ENCODE results near the gene TMOD3. TPM values are rescaled to one million over a fixed set of nuclear protein-coding genes. Genes with fewer than 3 reads are reported as not detected.

The TMOD3 gene
- total RNA-seq, 1 donor from 2014 or later, result 29.2 TPM

DNA sequence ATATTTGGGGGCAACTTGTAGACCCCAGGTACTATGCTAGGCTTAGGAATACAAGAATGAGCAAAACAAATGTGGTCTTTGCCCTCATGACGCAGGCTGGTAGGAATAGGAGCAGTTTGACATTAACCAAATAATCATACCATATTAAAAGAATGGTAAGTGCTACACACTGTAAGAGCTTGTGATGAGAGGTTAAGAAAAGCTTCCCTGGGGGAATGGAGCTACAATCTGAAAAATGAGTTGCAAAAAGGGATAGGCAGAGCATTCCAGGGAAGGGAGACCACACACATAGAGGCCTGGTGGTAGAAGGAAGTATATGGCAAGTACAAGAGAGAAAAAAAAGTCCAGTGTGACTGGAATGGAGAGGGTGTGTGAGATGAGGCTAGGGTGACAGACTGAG is 37.3 kb downstream of the TMOD3 start:
- TF ChIP-seq, protein P1, sequence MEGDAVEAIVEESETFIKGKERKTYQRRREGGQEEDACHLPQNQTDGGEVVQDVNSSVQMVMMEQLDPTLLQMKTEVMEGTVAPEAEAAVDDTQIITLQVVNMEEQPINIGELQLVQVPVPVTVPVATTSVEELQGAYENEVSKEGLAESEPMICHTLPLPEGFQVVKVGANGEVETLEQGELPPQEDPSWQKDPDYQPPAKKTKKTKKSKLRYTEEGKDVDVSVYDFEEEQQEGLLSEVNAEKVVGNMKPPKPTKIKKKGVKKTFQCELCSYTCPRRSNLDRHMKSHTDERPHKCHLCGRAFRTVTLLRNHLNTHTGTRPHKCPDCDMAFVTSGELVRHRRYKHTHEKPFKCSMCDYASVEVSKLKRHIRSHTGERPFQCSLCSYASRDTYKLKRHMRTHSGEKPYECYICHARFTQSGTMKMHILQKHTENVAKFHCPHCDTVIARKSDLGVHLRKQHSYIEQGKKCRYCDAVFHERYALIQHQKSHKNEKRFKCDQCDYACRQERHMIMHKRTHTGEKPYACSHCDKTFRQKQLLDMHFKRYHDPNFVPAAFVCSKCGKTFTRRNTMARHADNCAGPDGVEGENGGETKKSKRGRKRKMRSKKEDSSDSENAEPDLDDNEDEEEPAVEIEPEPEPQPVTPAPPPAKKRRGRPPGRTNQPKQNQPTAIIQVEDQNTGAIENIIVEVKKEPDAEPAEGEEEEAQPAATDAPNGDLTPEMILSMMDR (IDR thresholded peaks at IDR 0.05; ENCODE audit: partially characterized antibody, unreplicated experiment), result no peak
- no peak for DNase-seq
- Mint-ChIP-seq H3K27ac (ENCODE audit: unreplicated experiment) (no peak overlapping the region), H3K9me3 (ENCODE audit: unreplicated experiment) (no peaks in the 10 kb centered on the region), H3K4me3 (ENCODE audit: unreplicated experiment) (no peak overlapping the region), H3K36me3 (ENCODE audit: unreplicated experiment) (no peaks in the 10 kb centered on the region), H3K4me1 (ENCODE audit: low read depth, unreplicated experiment) (peaks cover 13% of the 10 kb centered on the region), H3K27me3 (ENCODE audit: unreplicated experiment) (peaks cover 1% of the 10 kb centered on the region)

DNA sequence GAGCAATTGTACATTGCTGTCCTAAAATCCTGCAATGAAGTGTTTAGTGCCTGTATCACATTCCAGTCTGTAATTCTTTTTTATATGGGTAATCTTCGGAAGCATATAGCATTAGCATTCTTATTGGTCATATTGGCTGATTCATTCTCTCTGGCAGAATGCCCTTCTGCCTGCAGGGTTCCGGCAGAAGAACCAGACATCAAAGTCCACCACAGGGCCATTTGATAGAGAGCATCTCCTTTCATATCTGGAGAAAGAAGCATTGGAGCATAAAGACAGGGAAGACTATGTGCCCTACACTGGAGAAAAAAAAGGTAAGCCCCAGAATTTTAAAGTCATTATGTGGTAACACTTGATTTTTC is 39.6 kb downstream of the TMOD3 start:
- H3K4me3 Mint-ChIP-seq (ENCODE audit: unreplicated experiment), result no peak overlapping the region
- H3K4me1 Mint-ChIP-seq (ENCODE audit: low read depth, unreplicated experiment), result peaks cover 5% of the 10 kb centered on the region
- H3K27me3 Mint-ChIP-seq (ENCODE audit: unreplicated experiment), result peaks cover 4% of the 10 kb centered on the region
- TF ChIP-seq, protein P1 (IDR thresholded peaks at IDR 0.05; ENCODE audit: partially characterized antibody, unreplicated experiment), result no peak
- no peaks in the 10 kb centered on the region for H3K36me3 Mint-ChIP-seq (ENCODE audit: unreplicated experiment)
- no peak for DNase-seq
- H3K9me3 Mint-ChIP-seq (ENCODE audit: unreplicated experiment), result no peaks in the 10 kb centered on the region
- H3K27ac Mint-ChIP-seq (ENCODE audit: unreplicated experiment), result no peak overlapping the region

DNA sequence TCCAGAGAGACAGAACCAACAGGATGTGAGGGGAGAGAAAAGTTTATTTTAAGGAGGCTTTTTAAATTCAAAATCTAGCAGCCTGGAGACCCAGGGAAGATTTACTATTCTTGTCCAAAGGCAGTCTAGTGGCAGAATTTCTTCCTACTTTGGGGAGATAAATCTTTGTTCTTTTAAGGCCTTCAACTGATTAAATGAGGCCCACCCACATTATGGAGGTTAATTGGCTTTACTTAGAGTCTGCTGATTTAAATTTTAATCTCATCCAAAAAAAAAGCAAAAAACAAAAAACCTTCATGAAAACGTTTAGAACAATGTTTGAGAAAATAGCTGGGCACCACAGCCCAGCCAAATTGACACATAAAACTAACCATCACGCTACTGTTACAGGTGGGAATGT is 41.3 kb downstream of the TMOD3 start:
- Mint-ChIP-seq H3K4me1 (ENCODE audit: low read depth, unreplicated experiment) (peaks cover 13% of the 10 kb centered on the region), H3K36me3 (ENCODE audit: unreplicated experiment) (no peaks in the 10 kb centered on the region), H3K27ac (ENCODE audit: unreplicated experiment) (no peak overlapping the region), H3K27me3 (ENCODE audit: unreplicated experiment) (peaks cover 3% of the 10 kb centered on the region), H3K4me3 (ENCODE audit: unreplicated experiment) (no peak overlapping the region), H3K9me3 (ENCODE audit: unreplicated experiment) (no peaks in the 10 kb centered on the region)
- TF ChIP-seq, protein P1 (IDR thresholded peaks at IDR 0.05; ENCODE audit: partially characterized antibody, unreplicated experiment), result no peak
- DNase-seq, result no peak

DNA sequence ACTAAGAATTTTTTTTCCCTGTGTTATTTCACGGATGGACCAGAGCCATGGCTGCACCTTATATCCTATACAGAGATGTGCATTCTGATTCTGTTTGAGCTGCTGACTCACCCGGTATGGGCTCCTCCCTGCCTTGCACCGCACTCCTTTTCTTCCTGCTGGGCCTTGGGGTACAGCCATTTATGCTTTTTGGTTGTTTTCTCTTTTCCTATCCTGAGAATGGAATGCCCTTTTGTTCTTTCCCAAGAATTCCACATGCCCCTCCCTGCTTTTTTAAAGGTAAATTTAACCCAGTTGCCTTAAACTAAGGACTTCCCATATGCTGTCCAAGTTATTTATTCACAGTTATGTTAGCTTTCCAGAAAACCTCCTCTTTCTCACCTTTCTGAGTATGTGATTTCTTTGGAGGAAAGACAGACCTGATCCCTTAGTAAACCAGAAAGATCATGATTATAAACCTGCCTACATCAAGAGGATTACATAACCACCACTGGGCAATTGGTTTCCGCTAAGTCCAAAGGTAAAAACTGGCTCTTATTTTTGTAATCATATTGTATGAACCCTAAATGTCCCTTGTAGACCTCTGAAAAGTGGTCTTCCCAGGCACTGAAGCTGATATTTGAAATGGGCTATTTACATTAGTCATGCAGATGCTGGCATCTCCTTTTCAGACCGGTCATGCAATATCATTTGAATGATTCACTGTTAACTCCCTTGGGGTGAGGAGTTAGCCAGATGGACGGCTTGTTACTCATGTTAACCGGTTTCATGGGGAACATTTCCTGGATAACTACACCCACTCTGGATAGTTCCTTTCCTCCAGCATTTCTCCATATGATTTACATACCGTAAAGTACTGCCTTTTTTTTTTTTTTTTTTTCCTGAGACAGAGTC is 45.5 kb downstream of the TMOD3 start:
- no peaks in the 10 kb centered on the region for H3K9me3 Mint-ChIP-seq (ENCODE audit: unreplicated experiment)
- H3K4me3 Mint-ChIP-seq (ENCODE audit: unreplicated experiment), result no peak overlapping the region
- H3K27ac Mint-ChIP-seq (ENCODE audit: unreplicated experiment), result peak overlapping the region; percentile 56
- peaks cover 3% of the 10 kb centered on the region for H3K27me3 Mint-ChIP-seq (ENCODE audit: unreplicated experiment)
- no peak for DNase-seq
- TF ChIP-seq, protein P1 (IDR thresholded peaks at IDR 0.05; ENCODE audit: partially characterized antibody, unreplicated experiment), result no peak
- H3K36me3 Mint-ChIP-seq (ENCODE audit: unreplicated experiment), result no peaks in the 10 kb centered on the region
- H3K4me1 Mint-ChIP-seq (ENCODE audit: low read depth, unreplicated experiment), result peaks cover 11% of the 10 kb centered on the region

DNA sequence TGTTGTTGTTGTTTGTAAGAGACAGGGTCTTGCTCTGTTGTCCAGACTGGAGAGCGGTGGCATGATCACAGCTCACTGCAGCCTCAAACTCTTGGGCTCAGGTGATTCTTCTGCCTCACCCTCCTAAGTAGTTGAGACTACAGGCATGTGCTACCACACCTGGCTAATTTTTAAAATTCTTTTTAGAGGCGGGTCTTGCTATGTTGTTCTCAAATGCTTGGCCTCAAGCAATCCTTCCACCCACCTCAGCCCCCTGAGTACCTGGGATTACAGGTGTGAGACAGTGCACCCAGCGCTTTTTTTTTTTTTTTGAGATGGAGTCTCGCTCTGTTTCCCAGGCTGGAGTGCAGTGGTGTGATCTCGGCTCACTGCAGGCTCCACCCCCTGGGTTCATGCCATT is 46.7 kb downstream of the TMOD3 start:
- Mint-ChIP-seq H3K4me1 (ENCODE audit: low read depth, unreplicated experiment) (peaks cover 11% of the 10 kb centered on the region), H3K27me3 (ENCODE audit: unreplicated experiment) (peaks cover 3% of the 10 kb centered on the region), H3K9me3 (ENCODE audit: unreplicated experiment) (no peaks in the 10 kb centered on the region), H3K27ac (ENCODE audit: unreplicated experiment) (no peak overlapping the region), H3K36me3 (ENCODE audit: unreplicated experiment) (no peaks in the 10 kb centered on the region), H3K4me3 (ENCODE audit: unreplicated experiment) (no peak overlapping the region)
- DNase-seq, result no peak
- TF ChIP-seq, protein P1 (IDR thresholded peaks at IDR 0.05; ENCODE audit: partially characterized antibody, unreplicated experiment), result no peak
